DND-41 (cell line): ENCODE results near the gene KRTAP10-3.

ENCODE experiments used
- ATAC-seq: fragments of 200-7000 bp; cut with Tn5 transposase; 3 replicates; pipeline ENCODE4 v1.9.1; 2021; ENCODE audit warnings: low read depth; ENCODE audit not compliant: insufficient read depth
- DNase-seq: peaks from one replicate; pipeline ENCODE4 v3.0.0-alpha.2; 2020
- H2AFZ ChIP-seq: 2 replicates; pipeline ENCODE4 v1.6.0; 2012; ENCODE audit warnings: low read depth, low read length
- H3K27ac ChIP-seq: 2 replicates; pipeline ENCODE4 v1.5.1; 2012; ENCODE audit warnings: low read length, inconsistent platforms
- H3K27me3 ChIP-seq: fragments of 200-600 bp; sonication (generic); 2 replicates; pipeline ENCODE4 v1.6.0; 2012; ENCODE audit warnings: low read length, mild to moderate bottlenecking, inconsistent platforms; ENCODE audit not compliant: insufficient read depth, poor library complexity
- H3K36me3 ChIP-seq: 2 replicates; pipeline ENCODE4 v1.5.1; 2012; ENCODE audit warnings: low read length, inconsistent platforms; ENCODE audit not compliant: insufficient read depth
- H3K4me1 ChIP-seq: 2 replicates; pipeline ENCODE4 v1.5.1; 2012; ENCODE audit warnings: mild to moderate bottlenecking, low read length; ENCODE audit not compliant: insufficient read depth
- H3K4me2 ChIP-seq: 2 replicates; pipeline ENCODE4 v1.6.0; 2012; ENCODE audit warnings: mild to moderate bottlenecking, moderate library complexity, low read length, inconsistent platforms; ENCODE audit not compliant: insufficient read depth
- H3K4me3 ChIP-seq, 2 experiments: fragments of 200-600 bp in 1 of 2; shearing (Covaris generic) in 1 of 2; 2 replicates each; pipeline ENCODE4 v1.5.1; 2012 to 2016; ENCODE audit warnings: inconsistent platforms in 2 of 2, low read length in 2 of 2, mild to moderate bottlenecking in 2 of 2, low read depth in 1 of 2, moderate library complexity in 1 of 2
- H3K79me2 ChIP-seq: 2 replicates; pipeline ENCODE4 v1.6.0; 2012; ENCODE audit warnings: low read length, inconsistent platforms; ENCODE audit not compliant: insufficient read depth
- H3K9ac ChIP-seq: 2 replicates; pipeline ENCODE4 v1.6.0; 2012; ENCODE audit warnings: low read depth, mild to moderate bottlenecking, inconsistent platforms, low read length, moderate library complexity
- H3K9me3 ChIP-seq: 2 replicates; pipeline ENCODE4 v1.5.1; 2012; ENCODE audit warnings: low read length, moderate library complexity, mild to moderate bottlenecking, inconsistent platforms; ENCODE audit not compliant: insufficient read depth, severe bottlenecking
- H4K20me1 ChIP-seq: 2 replicates; pipeline ENCODE4 v1.6.0; 2012; ENCODE audit warnings: low read length; ENCODE audit not compliant: insufficient read depth
- CTCF ChIP-seq: IDR thresholded peaks from 2 replicates; pipeline ENCODE4 v1.5.1; 2012; ENCODE audit warnings: borderline replicate concordance, low read length, moderate library complexity, mild to moderate bottlenecking; ENCODE audit not compliant: poor library complexity, severe bottlenecking; ENCODE audit errors: extremely low read depth
- EZH2 ChIP-seq: IDR thresholded peaks from 3 replicates; pipeline ENCODE4 v1.6.1; 2012; ENCODE audit warnings: borderline replicate concordance, low read depth, mild to moderate bottlenecking, moderate library complexity, low read length, inconsistent platforms; ENCODE audit not compliant: severe bottlenecking

The KRTAP10-3 gene

GRCh38 chr21:44569861-44570517 lies 11.4 kb upstream of the KRTAP10-3 start:
- Histone ChIP-seq H3K79me2 (no peaks in the 10 kb centered on the region), H3K36me3 (no peaks in the 10 kb centered on the region), H3K9ac (no peak overlapping the region), H3K27me3 (no peaks in the 10 kb centered on the region), H4K20me1 (no peaks in the 10 kb centered on the region), H2AFZ (no peak overlapping the region), H3K4me1 (no peaks in the 10 kb centered on the region), H3K4me3 (no peak overlapping the region), H3K4me2 (no peak overlapping the region), H3K9me3 (no peaks in the 10 kb centered on the region), H3K27ac (no peak overlapping the region)
- DNase-seq (no peak), ATAC-seq (no peak)
- TF ChIP-seq CTCF (no peak), EZH2 (no peak)

- no peaks in the 10 kb centered on the region for H3K4me1 ChIP-seq
- no peaks in the 10 kb centered on the region for H3K36me3 ChIP-seq
- H4K20me1 ChIP-seq = no peaks in the 10 kb centered on the region
- no peaks in the 10 kb centered on the region for H3K9me3 ChIP-seq
- H3K4me3 ChIP-seq = no peak overlapping the region
- no peaks in the 10 kb centered on the region for H3K27me3 ChIP-seq
- H3K79me2 ChIP-seq = no peaks in the 10 kb centered on the region
- no peak overlapping the region for H3K27ac ChIP-seq
- H2AFZ ChIP-seq = no peak overlapping the region
- no peak for TF ChIP-seq EZH2
- no peak for TF ChIP-seq CTCF
- H3K9ac ChIP-seq = no peak overlapping the region
- DNase-seq (no peak), ATAC-seq (no peak)
- no peak overlapping the region for H3K4me2 ChIP-seq
Measured at GRCh38 chr21:44568667-44569556, 10.3 kb upstream of the KRTAP10-3 start.

GRCh38 chr21:44568261-44568660 lies 9.7 kb upstream of the KRTAP10-3 start:
- no peaks in the 10 kb centered on the region for H3K36me3 ChIP-seq
- H3K27ac ChIP-seq = no peak overlapping the region
- no peaks in the 10 kb centered on the region for H3K27me3 ChIP-seq
- no peak overlapping the region for H3K9ac ChIP-seq
- H3K4me1 ChIP-seq = no peaks in the 10 kb centered on the region
- no peaks in the 10 kb centered on the region for H3K9me3 ChIP-seq
- H3K4me2 ChIP-seq = no peak overlapping the region
- no peak overlapping the region for H2AFZ ChIP-seq
- H3K79me2 ChIP-seq = no peaks in the 10 kb centered on the region
- no peak overlapping the region for H3K4me3 ChIP-seq
- DNase-seq (no peak), ATAC-seq (no peak)
- no peak for TF ChIP-seq CTCF
- no peak for TF ChIP-seq EZH2
- no peaks in the 10 kb centered on the region for H4K20me1 ChIP-seq
